ENCODE results near the gene LPP.

Gene LPP

GRCh38 chr3:188643736-188644135 lies 489.8 kb downstream of the LPP start:
- DNase-seq (ENCODE audit: low spot score): no peak

DNA sequence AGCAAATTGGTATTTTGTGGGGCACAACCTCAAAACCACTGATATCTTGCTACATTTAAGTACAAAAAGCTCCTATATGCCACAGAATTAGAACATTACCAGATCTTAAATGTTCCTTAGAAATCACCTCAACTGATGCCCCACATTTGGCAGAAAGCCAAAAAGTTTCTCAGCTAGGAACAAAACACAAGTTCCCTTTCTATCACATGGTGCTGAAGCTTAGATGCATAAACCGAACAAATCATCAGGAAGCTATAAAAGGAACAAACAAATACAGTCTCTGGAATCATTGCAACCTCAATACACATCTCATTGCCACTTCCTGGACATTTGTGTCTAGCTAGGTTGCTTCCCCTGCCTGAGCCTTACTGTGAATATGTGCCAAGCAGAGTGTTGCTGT lies 492.6 kb downstream of the LPP start:
- no peak for DNase-seq (ENCODE audit: low spot score)

- no peak for DNase-seq (ENCODE audit: low spot score)
These were observed 493.3 kb downstream of the LPP start for GRCh38 chr3:188647237-188647636.

DNA sequence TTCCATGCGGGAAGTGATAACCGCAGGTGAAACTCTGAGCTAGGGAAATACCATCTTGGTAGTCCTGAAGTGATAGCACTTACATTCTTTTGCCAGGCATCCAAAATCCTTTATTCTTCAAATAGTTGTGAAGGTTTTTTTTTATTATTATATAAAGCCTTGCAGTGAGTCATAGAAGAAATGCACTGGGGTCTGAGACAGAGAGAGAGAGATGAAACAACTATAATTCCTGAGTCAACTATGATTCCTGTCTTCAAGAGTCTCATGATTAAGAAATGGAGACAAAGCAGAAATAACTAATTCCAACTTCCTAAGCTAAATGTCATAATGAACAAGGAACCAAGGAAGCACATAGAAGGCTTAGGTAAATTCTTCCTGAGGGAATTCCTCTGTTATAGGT lies 495.6 kb downstream of the LPP start:
- no peak for DNase-seq (ENCODE audit: low spot score)

DNA sequence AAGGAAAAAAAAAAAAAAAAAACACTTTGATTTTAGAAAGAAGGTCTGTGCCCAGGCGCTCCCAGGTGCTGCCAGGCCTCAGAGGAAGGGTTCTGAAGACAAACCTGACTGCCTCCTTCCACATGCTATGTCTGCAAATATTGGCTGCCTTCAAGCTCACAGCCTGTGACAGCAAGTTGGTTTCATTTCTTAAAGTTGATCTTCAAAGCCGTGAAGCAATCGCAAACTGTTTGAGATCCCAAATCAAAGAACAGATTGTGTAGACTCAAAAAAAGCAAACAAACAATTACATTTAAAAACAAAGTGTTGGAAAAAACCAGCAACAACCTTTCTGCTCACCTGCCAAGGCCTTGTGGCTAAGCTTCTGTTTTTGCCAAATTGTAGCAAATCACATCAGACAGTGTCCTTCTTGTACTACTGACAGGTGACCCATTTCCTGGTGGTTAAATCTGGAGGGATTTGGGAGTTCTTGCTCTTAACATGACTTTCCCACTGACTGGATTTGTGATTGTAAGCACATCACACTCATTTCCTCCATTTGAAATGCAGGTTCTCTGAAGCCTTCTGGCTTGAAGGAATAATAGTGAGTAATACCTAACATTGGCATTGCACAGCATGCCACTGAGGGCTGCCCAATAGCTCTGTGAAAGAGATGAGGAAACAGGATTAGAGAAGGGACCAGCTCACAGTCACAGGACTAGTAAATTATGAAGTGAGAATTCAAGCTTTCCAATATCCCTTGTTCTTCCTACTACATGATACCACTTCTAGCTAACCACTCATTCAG lies 502.4 kb downstream of the LPP start:
- no peak for DNase-seq (ENCODE audit: low spot score)

- DNase-seq (ENCODE audit: low spot score): no peak
These were observed 504.6 kb downstream of the LPP start for GRCh38 chr3:188658606-188659005.

- DNase-seq (ENCODE audit: low spot score): no peak
These were observed 505.6 kb downstream of the LPP start for GRCh38 chr3:188659449-188660090.

DNA sequence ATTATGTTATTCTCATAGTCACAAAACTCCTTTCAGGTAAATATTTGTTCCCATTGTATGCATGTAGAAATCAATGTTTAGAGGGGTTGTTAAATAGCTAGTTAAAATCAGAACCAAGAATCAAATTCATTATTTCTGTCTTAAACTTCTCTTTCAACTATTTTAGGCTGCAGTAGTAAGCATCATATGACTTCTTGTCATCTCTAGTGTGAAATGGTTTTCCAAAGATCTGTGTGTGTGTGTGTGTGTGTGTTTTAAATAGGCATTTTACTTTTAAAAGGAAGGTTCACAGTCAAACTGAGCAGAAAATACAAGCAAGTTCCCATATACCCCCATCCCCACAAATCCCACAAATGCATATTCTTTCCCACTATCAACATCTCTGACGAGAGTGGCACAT lies 506.5 kb downstream of the LPP start:
- no peak for DNase-seq (ENCODE audit: low spot score)

DNA sequence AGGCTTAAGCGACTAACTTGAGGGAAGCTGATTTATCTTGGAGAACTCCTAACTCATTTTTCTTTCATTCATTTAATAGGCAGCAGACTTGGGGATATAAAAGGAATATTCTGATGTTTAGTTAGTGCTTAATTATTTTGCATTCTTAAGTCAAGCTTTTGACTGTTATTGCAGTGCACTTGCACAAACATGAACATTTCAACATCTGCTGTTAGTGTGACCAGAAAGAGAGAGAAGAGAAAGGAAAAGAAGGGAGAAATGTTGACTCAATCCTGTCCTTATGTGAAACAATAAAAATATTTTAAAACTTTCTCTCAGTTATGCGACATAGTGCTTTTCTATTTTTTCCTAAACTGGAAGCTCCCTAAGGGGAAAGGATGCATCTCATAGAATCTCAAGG lies 507.8 kb downstream of the LPP start:
- DNase-seq (ENCODE audit: low spot score): no peak

GRCh38 chr3:188662214-188662613 lies 508.3 kb downstream of the LPP start:
- DNase-seq (ENCODE audit: low spot score): no peak

- DNase-seq (ENCODE audit: low spot score): no peak
These were observed 508.8 kb downstream of the LPP start for GRCh38 chr3:188662795-188663194.

GRCh38 chr3:188663839-188664238 lies 509.9 kb downstream of the LPP start:
- DNase-seq (ENCODE audit: low spot score): no peak

DNA sequence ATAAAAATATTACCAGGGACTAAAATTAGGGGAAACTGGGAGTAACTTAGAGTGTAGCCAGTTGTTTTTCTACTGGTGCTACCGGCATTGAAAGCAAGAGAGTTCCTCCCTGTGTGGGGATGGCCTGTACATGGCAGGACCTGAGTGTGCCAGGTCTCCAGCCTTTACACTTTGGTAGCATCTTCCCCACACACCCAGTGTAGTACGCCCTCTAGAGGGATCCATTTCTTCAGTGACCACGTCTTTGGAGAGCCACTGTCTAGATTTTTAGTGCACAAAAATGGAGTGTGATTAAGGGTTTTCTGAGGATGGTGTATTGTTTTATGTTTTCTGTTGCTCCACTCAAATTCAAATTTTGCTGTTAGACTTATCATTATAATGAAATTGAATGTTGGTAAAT lies 510.8 kb downstream of the LPP start:
- DNase-seq (ENCODE audit: low spot score): peak; percentile 11

DNA sequence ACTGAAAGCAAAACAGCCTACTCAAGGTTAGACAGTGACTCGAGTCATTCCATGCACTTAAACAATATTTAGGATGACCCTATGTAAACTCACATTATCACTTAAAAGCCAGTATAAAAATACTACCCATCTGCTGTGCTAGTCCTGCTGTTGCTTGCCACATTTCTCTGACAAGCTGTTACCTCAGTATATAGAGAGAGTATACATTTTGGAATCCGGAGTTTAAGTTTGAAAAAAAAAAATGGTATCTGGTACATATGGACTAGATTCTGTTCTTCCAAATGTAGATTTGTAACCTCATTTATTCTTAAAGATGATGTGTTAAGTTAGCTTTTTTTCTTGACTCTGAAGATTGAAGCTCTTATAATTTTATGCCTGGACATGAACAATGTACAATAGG lies 514.0 kb downstream of the LPP start:
- no peak for DNase-seq (ENCODE audit: low spot score)

DNA sequence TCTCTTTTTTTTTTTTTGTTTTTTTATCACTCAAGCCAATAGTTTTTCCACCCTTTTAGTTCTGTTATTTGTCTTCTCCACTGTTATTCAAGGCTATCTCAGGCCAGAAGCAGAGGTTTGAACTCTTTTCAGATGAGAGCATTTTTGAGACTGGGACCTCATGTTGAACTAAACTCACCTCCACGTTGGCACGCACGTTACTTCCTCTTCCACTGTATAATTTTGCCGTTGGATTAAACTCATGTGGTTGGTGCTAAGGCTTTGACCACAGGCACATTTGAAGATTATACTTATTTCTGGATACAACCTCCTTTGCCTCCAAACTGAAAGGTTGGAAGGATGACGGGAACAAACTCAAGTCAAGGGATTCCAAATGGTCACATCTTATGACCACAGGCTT lies 516.5 kb downstream of the LPP start:
- DNase-seq (ENCODE audit: low spot score): no peak

- no peak for DNase-seq (ENCODE audit: low spot score)
These were observed 518.0 kb downstream of the LPP start for GRCh38 chr3:188671971-188672370.

- DNase-seq (ENCODE audit: low spot score): no peak
These were observed 518.9 kb downstream of the LPP start for GRCh38 chr3:188672840-188673239.

- no peak for DNase-seq (ENCODE audit: low spot score)
These were observed 519.8 kb downstream of the LPP start for GRCh38 chr3:188673646-188674186.

DNA sequence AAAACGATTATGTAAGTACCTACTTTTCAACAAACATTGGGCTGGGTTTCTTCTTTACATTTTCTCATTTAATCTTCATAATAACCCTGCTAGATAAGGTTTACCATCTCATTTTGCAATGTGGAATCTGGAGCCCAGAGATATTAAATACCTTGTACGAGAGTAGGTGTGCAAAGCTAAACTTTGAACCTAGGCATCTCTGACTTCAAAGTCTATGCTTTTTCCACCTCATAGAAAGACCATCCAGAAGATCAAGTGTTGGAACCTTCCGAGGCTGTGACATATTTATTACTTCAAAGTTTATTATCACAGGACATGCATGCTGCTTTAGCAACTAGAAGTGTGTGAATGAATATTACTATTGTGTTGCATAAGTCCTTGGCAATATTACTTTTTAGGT lies 520.6 kb downstream of the LPP start:
- no peak for DNase-seq (ENCODE audit: low spot score)

- DNase-seq (ENCODE audit: low spot score): no peak
These were observed 523.4 kb downstream of the LPP start for GRCh38 chr3:188677344-188677743.

DNA sequence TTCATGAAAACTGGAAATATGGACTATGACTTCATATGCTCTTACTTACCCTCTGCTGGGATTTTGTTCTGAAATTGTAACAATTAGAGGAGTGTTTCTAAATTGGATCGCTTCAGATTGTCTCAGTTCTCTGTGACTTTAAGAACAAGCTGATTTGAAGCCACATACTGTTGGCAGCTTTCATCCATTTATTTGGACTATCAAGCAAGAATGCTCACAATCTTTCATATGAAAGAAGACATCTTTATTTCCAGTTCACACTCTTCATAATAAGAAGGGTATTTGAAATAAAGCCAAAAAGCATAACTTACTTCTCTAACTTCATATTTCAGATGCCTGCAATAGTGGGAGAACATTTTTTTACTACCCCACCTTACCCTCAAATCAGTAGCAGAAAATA lies 526.2 kb downstream of the LPP start:
- no peak for DNase-seq (ENCODE audit: low spot score)

- DNase-seq (ENCODE audit: low spot score): no peak
These were observed 526.6 kb downstream of the LPP start for GRCh38 chr3:188680605-188681004.

DNA sequence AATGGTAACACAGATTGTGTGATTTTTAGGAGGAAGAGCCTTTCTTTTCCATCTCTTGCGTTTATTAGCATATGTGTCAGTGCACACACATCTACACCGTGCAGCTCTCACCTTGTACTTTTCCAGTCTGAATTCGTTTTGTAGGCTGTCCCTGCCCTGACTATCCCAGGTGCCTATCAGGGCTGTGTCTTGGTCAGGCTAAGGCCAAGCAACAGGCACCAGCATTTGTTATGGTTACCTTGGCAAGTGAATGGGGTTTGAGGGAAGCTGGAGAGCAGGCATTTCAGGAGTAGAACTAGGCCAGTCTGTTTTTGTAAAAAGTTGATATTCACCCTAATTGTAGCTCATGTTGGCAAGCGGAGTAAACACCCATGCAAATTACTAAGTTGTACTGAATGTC lies 528.4 kb downstream of the LPP start:
- DNase-seq (ENCODE audit: low spot score): no peak

All from germinal center (tissue), 1 donor.